Spleen (tissue), 11 donors: Measurements from ENCODE around the gene ENTPD1. TPM values are rescaled to one million over a fixed set of nuclear protein-coding genes. Genes with fewer than 3 reads are reported as not detected.
"Not testable (repeated sequence)": the region's sequence is repeated elsewhere in the genome, so short reads cannot be mapped to it uniquely, and the experiment has no call there.

Experiments used
- DNase-seq: peaks from one replicate; pipeline ENCODE4 v3.0.0-alpha.2; 2020
- H3K27ac ChIP-seq, 8 donors: fragments of 200-600 bp; sonication (generic) in 7 of 8; 1 replicate in 4 of 8; 2 replicates in 4 of 8; pipeline versions ENCODE4 v1.5.0 to v1.8.0; 2016 to 2021; ENCODE audit warnings: inconsistent platforms in 4 of 8, mild to moderate bottlenecking in 4 of 8, moderate library complexity in 1 of 8
- H3K27me3 ChIP-seq, 7 donors: fragments of 200-600 bp; sonication (generic) in 6 of 7; replicated peaks in 1 of 7; 1 replicate in 4 of 7; 2 replicates in 3 of 7; pipeline versions ENCODE4 v1.5.0 to v1.8.0; 2016 to 2021; ENCODE audit warnings: inconsistent platforms in 3 of 7, mild to moderate bottlenecking in 1 of 7
- H3K36me3 ChIP-seq, 6 donors: fragments of 200-600 bp; sonication (generic) in 5 of 6; 1 replicate in 4 of 6; 2 replicates in 2 of 6; pipeline versions ENCODE4 v1.5.0 to v1.8.0; 2016 to 2021; ENCODE audit warnings: inconsistent platforms in 2 of 6
- H3K4me1 ChIP-seq, 6 donors: fragments of 200-600 bp; sonication (generic) in 5 of 6; 1 replicate in 3 of 6; 2 replicates in 3 of 6; pipeline versions ENCODE4 v1.5.0 to v1.8.0; 2016 to 2021; ENCODE audit warnings: inconsistent platforms in 3 of 6
- H3K4me3 ChIP-seq, 8 donors: fragments of 200-600 bp; sonication (generic) in 7 of 8; 1 replicate in 4 of 8; 2 replicates in 4 of 8; pipeline versions ENCODE4 v1.5.0 to v1.8.0; 2016 to 2021; ENCODE audit warnings: inconsistent platforms in 4 of 8, mild to moderate bottlenecking in 4 of 8, moderate library complexity in 2 of 8
- H3K9me3 ChIP-seq, 8 donors: fragments of 200-600 bp; sonication (generic) in 7 of 8; 1 replicate in 4 of 8; 2 replicates in 4 of 8; pipeline versions ENCODE4 v1.5.0 to v1.8.0; 2016 to 2021; ENCODE audit warnings: inconsistent platforms in 4 of 8
- POLR2A ChIP-seq, 3 donors: fragments of 450-650 bp; IDR thresholded peaks; one replicate each; pipeline ENCODE4 v1.5.1; 2017; ENCODE audit warnings: antibody characterized with exemption in 3 of 3, mild to moderate bottlenecking in 1 of 3
- POLR2AphosphoS5 ChIP-seq, 3 donors: sonication (generic); formaldehyde crosslinking; IDR thresholded peaks; one replicate each; pipeline ENCODE4 v1.5.1; 2017; ENCODE audit warnings: antibody characterized with exemption in 3 of 3
- WGBS, 5 donors: extraction: QIAGEN DNeasy Blood & Tissue Kit in 3 of 5; methylation state at CpG; one replicate each; pipeline versions ENCODE4 v1.1.5 to v1.1.7; 2013 to 2018; 5-methylcytosine and 5-hydroxymethylcytosine counted together
- intact Hi-C: fragments of 100-400 bp; cut with DNase I; formaldehyde crosslinking; loops from one replicate; pipeline ENCODE4 v1.15.0; 2023; ENCODE audit warnings: low total_unique reads
- polyA plus RNA-seq, 3 donors: library from polyadenylated mRNA; stranded (reverse); fragments of 200-250 nt; gene quantifications; one replicate each; pipeline ENCODE4 v1.2.1, GENCODE V29; 2013
- total RNA-seq, 7 donors: library from RNA; depleted of rRNA in 3 of 7; stranded (reverse); fragments of >200 nt in 3 of 7; fragmentation: NEBNext Ultra II Directional in 4 of 7; extraction: Animal tissue kit (Norgen Biotek cat#: 25700) in 4 of 7; gene quantifications; one replicate each; pipeline versions ENCODE4 v1.1.0 to v1.2.1, GENCODE V29; 2016 to 2021
- TF ChIP-seq, protein P1 (sequence below), 11 experiments: fragments of 200-600 bp in 7 of 11; fragments of 450-650 bp in 4 of 11; sonication (generic) in 4 of 11; IDR thresholded peaks in 8 of 11; conservative IDR thresholded peaks in 3 of 11; 1 replicate in 7 of 11; 2 replicates in 4 of 11; pipeline versions ENCODE4 v1.4.0 to v1.8.0; 2016 to 2021; ENCODE audit warnings: antibody characterized with exemption in 11 of 11, inconsistent platforms in 4 of 11, mild to moderate bottlenecking in 1 of 11
- donor health status: healthy with polysubstance abuse.
- donor health status: DM: no; HTN: no; CAD: no; lungs with moderate emphysema.
- donor health status: DM: no; HTN: no; CAD: no.
- donor health status: Bipolar disorder and iron deficiency.
- donor health status: healthy.
- donor health status: DM: no; HTN: no; CAD: no.
- donor health status: DM: yes; HTN: yes; CAD: no.

The ENTPD1 gene
- total and polyA plus RNA-seq, 10 donors, result 14.1 to 92.9 (median 62.9) TPM

DNA sequence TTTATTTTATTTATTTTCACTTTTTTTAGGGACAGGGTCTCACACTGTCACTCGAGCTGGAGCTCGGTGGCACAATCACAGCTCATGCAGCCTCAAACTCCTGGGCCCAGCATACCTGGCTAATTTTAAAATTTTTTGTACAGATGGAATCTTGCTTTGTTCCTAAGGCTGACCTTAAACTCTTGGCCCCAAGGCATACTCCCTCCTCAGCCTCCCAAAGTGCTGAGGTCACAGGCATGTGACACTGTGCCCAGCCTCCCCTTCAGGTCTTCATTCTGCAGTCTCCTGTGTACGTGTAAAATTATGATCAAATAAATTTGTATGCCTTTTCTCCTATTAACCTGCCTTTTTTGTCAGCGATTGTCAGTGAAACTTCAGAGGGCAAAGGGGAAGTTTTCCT is 44.5 kb upstream of the ENTPD1 start:
- DNase-seq, result no peak
- H3K27ac ChIP-seq, result no peak overlapping the region
- WGBS, 5 donors, result 91 to 97% (median 92%) methylated on average over 4 of the region's 4 CpGs
- no peaks in the 10 kb centered on the region for H3K36me3 ChIP-seq
- no peaks in the 10 kb centered on the region for H3K4me1 ChIP-seq
- no peaks in the 10 kb centered on the region for H3K27me3 ChIP-seq
- H3K9me3 ChIP-seq, result peaks cover 0 to 1% (median 0%) of the 10 kb centered on the region in 8 donors
- H3K4me3 ChIP-seq, result no peak overlapping the region
- intact Hi-C loops, result no loop called here
- TF ChIP-seq POLR2A (IDR thresholded peaks at IDR 0.05) (no peak), POLR2AphosphoS5 (IDR thresholded peaks at IDR 0.05) (no peak)
- TF ChIP-seq, protein P1, sequence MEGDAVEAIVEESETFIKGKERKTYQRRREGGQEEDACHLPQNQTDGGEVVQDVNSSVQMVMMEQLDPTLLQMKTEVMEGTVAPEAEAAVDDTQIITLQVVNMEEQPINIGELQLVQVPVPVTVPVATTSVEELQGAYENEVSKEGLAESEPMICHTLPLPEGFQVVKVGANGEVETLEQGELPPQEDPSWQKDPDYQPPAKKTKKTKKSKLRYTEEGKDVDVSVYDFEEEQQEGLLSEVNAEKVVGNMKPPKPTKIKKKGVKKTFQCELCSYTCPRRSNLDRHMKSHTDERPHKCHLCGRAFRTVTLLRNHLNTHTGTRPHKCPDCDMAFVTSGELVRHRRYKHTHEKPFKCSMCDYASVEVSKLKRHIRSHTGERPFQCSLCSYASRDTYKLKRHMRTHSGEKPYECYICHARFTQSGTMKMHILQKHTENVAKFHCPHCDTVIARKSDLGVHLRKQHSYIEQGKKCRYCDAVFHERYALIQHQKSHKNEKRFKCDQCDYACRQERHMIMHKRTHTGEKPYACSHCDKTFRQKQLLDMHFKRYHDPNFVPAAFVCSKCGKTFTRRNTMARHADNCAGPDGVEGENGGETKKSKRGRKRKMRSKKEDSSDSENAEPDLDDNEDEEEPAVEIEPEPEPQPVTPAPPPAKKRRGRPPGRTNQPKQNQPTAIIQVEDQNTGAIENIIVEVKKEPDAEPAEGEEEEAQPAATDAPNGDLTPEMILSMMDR (IDR thresholded peaks at IDR 0.05 in 8 of 11, conservative IDR thresholded peaks at IDR 0.05 in 3 of 11), result no peak

DNA sequence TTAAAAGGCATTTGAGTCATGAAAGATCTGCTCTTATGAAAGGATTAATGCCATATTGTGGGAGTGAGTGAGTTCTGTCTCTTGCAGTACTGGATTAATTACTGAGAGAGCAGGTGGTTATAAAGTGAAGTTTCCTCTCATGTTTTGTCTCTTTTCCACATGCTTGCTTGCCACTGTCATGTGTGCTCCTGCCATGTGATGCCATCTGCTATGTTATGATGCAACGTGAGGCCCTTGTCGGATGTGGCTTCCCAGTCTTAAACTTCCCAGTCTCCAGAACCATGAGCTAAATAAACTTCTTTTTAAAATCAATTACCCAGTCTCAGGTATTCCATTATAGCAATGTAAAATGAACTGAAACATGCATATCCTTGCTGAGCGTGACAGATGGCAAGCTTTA is 39.5 kb upstream of the ENTPD1 start:
- whole genome bisulfite sequencing, 5 donors, result 66 to 94% (median 78%) methylated on average over 3 of the region's 3 CpGs
- intact Hi-C loops, result no loop called here
- no peak for DNase-seq

DNA sequence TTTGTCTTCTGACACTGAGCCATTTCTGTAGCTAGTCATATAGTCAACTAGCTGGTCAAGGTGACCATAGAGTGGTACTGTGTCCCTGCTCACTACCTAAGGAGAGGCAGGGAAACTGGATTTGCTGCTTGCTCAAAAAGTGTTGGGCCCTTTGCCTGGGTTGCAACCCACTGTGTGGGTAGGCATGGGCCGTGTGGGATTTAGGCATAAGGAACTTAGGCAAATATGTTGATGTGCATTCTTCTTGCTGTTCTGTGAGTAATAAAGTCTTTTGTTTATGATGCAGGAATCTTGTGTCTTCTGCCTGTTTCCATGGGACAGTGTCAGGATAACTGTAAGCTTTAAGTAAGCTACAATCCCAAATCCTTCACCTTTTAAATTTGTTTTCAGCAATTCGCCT is 39.1 kb upstream of the ENTPD1 start:
- Histone ChIP-seq H3K27ac (no peak overlapping the region), H3K4me1 (peaks cover 0 to 4% (median 0%) of the 10 kb centered on the region in 6 donors), H3K27me3 (no peaks in the 10 kb centered on the region), H3K9me3 (no peaks in the 10 kb centered on the region), H3K4me3 (no peak overlapping the region), H3K36me3 (no peaks in the 10 kb centered on the region)
- intact Hi-C loops, result no loop called here
- 74 to 95% (median 77%) methylated on average over 2 of the region's 2 CpGs for WGBS, 5 donors
- no peak for DNase-seq
- TF ChIP-seq, protein P1 (IDR thresholded peaks at IDR 0.05 in 8 of 11, conservative IDR thresholded peaks at IDR 0.05 in 3 of 11), result no peak
- TF ChIP-seq POLR2A (IDR thresholded peaks at IDR 0.05), result no peak
- TF ChIP-seq POLR2AphosphoS5 (IDR thresholded peaks at IDR 0.05), result no peak

More for the DNA sequence above, 39.5 kb upstream of the ENTPD1 start:
- TF ChIP-seq, protein P1 (IDR thresholded peaks at IDR 0.05 in 8 of 11, conservative IDR thresholded peaks at IDR 0.05 in 3 of 11), result no peak
- TF ChIP-seq POLR2AphosphoS5 (IDR thresholded peaks at IDR 0.05) (no peak), POLR2A (IDR thresholded peaks at IDR 0.05) (no peak)
- Histone ChIP-seq H3K36me3 (no peaks in the 10 kb centered on the region), H3K9me3 (no peaks in the 10 kb centered on the region), H3K27me3 (no peaks in the 10 kb centered on the region), H3K4me3 (no peak overlapping the region), H3K4me1 (peaks cover 0 to 4% (median 0%) of the 10 kb centered on the region in 6 donors), H3K27ac (no peak overlapping the region)

DNA sequence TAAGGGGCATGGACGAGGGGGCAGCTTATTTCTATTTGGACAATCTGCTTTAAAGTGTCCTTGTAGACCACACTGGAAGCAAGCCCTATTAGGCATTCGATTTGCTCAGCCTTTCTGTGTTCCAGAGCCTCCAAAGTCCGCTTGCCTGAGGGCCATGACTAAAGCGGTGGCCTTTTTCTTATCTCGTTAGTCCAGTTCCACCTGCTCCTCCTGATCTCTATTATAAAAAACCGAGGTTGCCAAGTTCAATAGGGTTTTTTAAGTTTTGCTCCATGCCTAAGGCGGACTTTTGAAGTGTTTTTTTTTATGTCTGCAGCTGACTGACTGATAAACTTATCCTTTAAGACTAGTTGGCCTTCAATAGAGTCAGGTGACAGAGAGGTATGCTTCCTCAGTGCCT is 35.2 kb upstream of the ENTPD1 start:
- DNase-seq, intact Hi-C loops, H3K4me3 ChIP-seq, H3K27ac ChIP-seq, H3K4me1 ChIP-seq, H3K27me3 ChIP-seq, H3K36me3 ChIP-seq: not testable (repeated sequence)
- H3K9me3 ChIP-seq, result peaks cover 0 to 13% (median 7%) of the 10 kb centered on the region in 8 donors
- WGBS, 5 donors, result 84 to 94% (median 87%) methylated on average over 7 of the region's 7 CpGs

DNA sequence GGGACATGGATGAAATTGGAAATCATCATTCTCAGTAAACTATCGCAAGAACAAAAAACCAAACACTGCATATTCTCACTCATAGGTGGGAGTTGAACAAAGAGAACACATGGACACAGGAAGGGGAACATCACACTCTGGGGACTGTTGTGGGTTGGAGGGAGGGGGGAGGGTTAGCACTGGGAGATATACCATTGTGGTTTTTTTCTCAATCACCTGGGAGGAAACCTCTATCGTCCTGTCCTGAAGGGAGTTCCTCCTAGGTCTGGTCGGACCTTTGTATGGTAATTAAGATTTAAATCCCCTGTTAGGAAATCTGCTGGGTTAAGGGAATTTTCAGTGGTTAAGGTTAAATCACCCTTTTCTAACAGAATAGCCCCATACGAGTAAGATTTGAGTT is 33.5 kb upstream of the ENTPD1 start:
- peaks cover 0 to 13% (median 7%) of the 10 kb centered on the region in 8 donors for H3K9me3 ChIP-seq
- H3K36me3 ChIP-seq, H3K4me1 ChIP-seq, H3K4me3 ChIP-seq, DNase-seq, H3K27me3 ChIP-seq, intact Hi-C loops: not testable (repeated sequence)
- 53 to 66% (median 62%) methylated on average over 4 of the region's 4 CpGs for WGBS, 5 donors
- H3K27ac ChIP-seq, result peak overlapping the region in 2 of 8 donors; percentile 34 to 38
